Activated CD4-positive, alpha-beta T cell treated with anti-CD3 and anti-CD28 coated beads, Interleukin-2, amount 50 U/mL, for 1 hour (primary cell): ENCODE results near the gene HID1.
"Not testable (repeated sequence)": the region's sequence is repeated elsewhere in the genome, so short reads cannot be mapped to it uniquely, and the experiment has no call there.

ENCODE experiments used
- DNase-seq: peaks from one replicate; pipeline ENCODE4 v3.0.0-alpha.2; 2020

The HID1 gene

GRCh38 chr17:74972107-74972972 lies at the start of gene HID1:
Gene HID1, minus strand, starts transcription at chr17:74972759. Its CDS starts 103 bp downstream, at chr17:74972656.
- DNase-seq, result peak; percentile 83

- DNase-seq, result no peak
Measured at GRCh38 chr17:75020331-75021110, 48.0 kb upstream of the HID1 start.

GRCh38 chr17:75019710-75020109 lies 47.2 kb upstream of the HID1 start:
- no peak for DNase-seq

- DNase-seq, result no peak
Measured at GRCh38 chr17:75019146-75019545, 46.6 kb upstream of the HID1 start.

- no peak for DNase-seq
Measured at GRCh38 chr17:75013092-75013559, 40.6 kb upstream of the HID1 start.

GRCh38 chr17:75012346-75013091 lies 40.0 kb upstream of the HID1 start, which contains the start of gene MRPL58:
Gene MRPL58, plus strand, starts transcription at chr17:75012670. Its CDS starts 17 bp downstream, at chr17:75012687.
- peak; percentile 75 for DNase-seq

- DNase-seq, result no peak
Measured at GRCh38 chr17:75012096-75012345, 39.5 kb upstream of the HID1 start.

- no peak for DNase-seq
Measured at GRCh38 chr17:75011401-75012095, 39.0 kb upstream of the HID1 start.

- DNase-seq, result no peak
Measured at GRCh38 chr17:75010683-75011400, 38.3 kb upstream of the HID1 start.

GRCh38 chr17:75009139-75009724 lies 36.7 kb upstream of the HID1 start:
- no peak for DNase-seq

GRCh38 chr17:75008373-75008772 lies 35.8 kb upstream of the HID1 start:
- no peak for DNase-seq

- no peak for DNase-seq
Measured at GRCh38 chr17:75006653-75007052, 34.1 kb upstream of the HID1 start.

- not testable (repeated sequence) for DNase-seq
Measured at GRCh38 chr17:75006084-75006483, 33.5 kb upstream of the HID1 start.

GRCh38 chr17:75005291-75005690 lies 32.7 kb upstream of the HID1 start:
- no peak for DNase-seq

- DNase-seq, result no peak
Measured at GRCh38 chr17:75004371-75004770, 31.8 kb upstream of the HID1 start.

- DNase-seq, result no peak
Measured at GRCh38 chr17:75003957-75004355, 31.4 kb upstream of the HID1 start.

GRCh38 chr17:75003070-75003956 lies 30.8 kb upstream of the HID1 start:
- DNase-seq, result no peak

- no peak for DNase-seq
Measured at GRCh38 chr17:75001915-75002843, 29.6 kb upstream of the HID1 start.

GRCh38 chr17:74999523-74999922 lies 27.0 kb upstream of the HID1 start:
- DNase-seq, result no peak
